Eye (tissue), 1 donor: Measurements from ENCODE around the gene CFAP65.
A peak's percentile ranks its signal among the peaks of the same experiment; 100 is the strongest.

ENCODE experiments used
- DNase-seq: peaks from one replicate; pipeline ENCODE4 v3.0.0-alpha.2; 2015

CFAP65 gene

DNA sequence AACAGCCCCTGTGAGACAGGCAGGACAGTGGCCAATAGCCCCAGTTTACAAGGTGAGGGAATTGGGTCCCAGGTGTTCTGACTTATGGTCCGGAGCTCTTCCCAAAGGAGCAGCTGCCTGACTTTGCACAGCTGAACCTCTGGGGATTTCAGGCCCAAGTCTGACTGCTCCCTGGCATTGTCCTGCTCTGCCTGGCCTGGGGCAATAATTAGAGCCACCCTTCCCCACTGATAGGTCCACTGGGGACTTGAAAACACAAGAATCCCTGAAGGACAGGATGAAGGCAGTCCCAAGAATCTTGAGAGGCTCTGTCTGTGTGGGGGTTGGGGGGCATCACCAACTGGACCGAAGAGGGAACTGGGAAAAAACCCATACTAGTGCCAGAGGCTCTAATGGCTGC is 52.7 kb downstream of the CFAP65 start:
- no peak for DNase-seq

DNA sequence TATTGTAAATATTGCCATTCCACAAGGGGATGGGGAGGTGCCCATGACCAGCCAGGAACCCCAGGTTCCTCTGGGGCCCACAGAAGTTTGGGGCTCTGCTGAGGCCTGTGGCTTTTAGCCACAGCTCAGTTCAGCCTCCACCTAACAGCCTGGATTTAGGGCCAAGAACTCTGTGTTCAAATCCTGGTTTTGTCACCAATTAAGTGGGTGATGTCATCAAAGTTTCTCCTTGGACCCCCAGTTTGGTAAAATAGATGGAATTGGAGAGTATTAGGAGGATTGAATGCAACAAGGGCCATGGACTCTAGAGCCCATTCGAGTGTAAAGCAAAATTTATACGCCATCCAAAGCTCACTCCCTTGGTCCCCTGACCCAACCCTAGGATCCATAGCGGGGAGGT is 53.2 kb downstream of the CFAP65 start:
- DNase-seq = no peak

DNA sequence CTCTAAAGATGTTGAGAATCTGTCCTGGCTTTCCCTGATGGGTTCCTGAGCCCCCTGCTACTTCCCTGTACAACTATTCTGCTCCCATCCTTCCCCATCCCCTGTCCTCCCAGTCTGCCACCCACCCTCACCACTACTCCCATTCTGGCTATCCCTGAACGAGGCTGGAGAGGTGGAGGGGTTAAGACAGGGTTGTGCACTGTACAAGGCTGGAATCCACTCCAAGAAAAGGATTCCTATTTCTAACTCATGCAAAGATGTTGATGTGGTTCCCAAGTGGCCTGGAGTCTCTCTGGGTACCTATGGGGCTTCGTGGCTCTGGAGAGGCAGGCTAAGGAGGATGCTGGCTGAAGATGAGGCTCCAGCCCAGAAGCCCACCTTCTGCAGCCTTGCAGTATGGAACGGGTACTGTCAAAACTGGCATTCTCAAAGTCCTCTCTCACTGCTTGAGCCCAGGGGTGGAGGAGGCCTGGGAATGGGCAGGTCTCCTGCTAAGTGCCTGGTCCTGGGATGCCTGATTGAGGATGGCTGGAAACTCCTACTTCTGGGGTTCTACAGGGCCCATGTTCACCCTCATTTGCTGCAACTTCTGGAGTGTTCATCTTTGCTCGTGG is 55.1 kb downstream of the CFAP65 start:
- no peak for DNase-seq

DNA sequence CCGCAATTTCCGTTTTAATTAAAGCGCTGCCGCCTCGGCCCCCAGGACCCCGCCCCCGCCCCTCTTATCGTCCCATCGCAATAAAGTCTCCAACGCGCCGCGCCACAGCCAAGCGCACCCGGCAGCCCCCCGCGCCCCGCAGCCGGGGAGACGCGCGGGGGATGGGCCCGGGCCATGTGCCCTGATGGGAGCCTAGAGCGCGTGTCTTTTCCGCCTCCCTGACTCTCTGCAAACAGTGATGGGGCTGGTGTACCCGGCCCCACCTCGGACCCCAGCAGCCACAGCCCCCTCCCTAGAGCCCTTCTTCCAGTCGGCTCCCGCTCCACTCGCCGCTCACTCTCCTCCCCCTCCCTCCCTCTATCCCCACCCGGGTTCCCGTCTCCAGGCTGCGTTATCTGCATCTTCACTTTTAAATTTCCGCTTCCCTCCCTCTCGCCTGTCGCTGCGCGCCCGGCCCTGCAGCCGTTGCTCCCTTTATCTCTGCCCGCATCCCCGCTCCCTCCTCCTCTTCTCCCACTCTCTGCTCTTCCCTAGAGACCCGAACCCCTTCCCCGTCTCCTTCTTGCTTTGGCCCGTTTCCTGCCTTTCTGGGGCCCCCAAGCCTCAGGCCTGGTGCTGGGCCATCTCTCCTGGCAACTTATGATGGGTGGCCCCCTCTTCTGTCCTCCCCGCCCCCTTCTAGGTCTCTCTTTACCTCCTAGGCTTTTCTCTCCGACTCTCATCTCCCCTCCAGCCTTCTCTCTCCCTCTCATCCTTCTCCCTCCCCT is 55.8 kb downstream of the CFAP65 start:
- peak; percentile 26 for DNase-seq

DNA sequence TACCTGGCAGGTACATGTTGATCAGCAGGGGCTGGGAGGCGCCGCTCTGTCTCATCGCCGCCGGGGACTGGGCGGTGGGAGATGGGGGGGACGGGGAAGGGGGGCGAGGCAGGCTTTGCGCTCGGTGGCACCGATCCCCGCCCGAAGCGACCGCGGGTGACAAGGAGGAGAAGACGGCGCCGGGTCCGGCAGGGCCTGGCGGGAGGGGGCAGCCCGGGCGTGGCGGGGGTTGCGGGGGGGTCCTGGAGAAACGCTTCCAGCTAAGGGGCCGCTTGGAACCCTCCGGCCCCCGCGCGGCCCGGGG is 56.3 kb downstream of the CFAP65 start, which contains the start of gene FEV:
TSS of gene FEV (minus strand) at position 164 of the 304 bp plus-strand sequence. CDS start at position 55, 109 bp downstream.
- no peak for DNase-seq

DNA sequence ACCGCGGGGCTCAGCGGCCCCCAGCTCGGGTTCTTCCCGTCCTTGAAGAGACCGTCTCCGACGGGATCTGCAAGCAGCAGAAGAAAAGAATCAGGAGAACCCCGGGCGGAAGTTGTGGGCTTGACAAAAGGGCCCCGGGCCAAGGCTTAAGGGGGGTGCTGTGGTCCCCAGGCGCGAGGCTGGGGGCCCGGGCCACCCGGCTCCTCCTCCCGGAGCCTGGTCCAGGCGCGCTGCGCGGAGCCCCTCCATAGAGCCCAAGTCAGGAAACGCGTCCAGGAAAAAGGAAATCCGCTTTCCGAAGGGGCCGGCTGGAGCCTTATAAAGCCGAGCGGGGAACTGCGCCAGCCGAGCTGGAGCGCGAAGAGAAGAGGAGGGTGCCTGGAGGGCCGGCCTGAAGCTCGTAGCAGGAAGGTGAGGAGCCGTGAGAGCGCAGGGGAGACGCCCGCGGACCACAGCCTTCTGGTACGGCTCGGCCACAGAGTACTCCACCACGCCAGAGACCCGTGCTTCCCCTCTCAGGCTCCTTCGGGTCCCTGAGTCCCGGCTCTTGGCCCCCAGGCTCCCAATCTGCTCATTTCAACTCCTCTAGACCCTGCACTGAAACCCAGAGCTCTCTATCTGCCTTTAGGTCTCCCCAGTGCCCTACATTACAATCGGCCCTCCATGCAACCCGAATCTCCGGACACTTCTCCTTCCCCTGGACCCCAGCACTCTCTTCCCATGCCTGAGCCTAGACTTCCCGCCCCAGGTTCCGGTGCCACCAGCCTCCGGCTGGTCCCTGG is 56.9 kb downstream of the CFAP65 start:
- DNase-seq = peak; percentile 62

DNA sequence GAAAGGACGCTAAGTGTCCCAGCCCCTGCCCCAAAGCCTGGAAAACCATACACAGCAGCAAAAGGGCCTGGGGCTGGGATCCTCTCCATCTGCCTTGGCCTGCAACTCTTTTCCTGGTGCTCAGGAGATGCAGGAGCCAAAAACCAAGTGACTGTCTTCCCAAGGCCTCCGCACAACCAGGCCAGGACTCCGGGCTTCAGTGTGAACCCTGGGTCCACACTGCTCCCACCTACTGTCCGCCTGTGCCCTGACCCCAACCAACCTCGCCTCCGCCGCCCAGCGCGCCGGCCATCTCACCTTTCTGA is 57.4 kb downstream of the CFAP65 start:
- DNase-seq = no peak

DNA sequence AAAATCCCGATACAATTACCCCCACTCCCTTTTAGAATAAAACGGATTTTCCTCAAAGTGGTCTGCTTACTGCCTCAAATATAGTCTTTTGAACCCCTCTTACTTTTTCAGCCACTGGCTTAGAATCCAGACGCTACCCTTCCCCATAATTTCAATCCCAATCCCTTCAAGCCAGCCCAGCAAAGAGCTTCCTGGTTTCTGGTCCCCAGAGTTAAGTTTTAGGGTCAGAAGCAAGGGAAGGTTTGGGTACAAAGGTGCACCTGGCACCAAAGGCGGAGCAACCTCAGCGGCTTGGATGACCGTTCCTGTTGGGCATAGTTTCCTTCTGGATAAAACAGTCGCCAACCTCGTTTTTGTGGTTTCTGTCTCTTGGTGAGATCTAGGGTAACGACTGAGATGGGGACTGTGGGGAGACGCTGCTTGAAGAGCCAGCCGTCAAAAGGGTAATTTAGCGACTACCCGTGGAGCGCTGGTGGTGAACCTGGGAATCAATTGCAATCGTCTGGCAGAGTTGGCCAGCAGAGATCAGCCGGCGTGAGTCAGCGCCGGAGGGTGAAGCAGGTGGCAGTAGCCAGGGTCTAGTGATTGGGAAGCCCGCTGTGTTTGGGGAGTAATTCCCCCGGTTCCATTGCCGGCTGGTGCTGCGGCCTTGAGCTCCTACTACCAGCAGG is 57.9 kb downstream of the CFAP65 start:
- DNase-seq = peak; percentile 40

DNA sequence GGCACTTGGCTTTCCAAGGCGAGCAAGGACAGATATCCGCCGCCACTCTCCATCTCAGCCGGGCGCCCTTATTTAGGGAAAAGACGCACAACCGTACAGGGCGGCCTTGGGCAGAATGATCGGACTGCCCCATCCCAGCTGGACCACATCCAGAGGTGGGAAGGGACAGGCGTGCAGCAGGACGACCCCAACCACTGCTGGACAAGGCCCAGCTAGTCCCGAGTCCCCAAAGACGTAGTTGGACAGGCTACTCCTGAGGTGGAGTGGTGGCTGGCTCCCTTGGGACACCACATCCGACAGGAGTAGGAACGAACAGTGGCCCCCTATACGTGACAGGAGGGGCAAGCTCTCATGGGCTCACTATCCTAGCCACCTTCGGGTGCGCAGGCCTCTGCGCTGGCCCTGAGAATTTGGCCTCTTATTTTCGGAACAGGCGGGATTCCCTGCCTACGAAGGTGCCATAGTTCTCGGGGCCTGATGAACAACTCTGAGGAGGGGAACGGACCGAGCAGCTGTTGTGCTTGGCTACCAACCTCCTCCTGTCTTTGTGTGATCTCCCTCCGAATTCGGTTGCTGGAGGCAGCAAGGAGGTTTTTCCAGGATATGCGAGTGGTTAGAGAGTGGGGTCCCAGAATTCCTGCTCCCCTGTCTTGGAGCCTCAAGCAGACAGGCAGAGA is 58.6 kb downstream of the CFAP65 start:
- peak; percentile 33 for DNase-seq

DNA sequence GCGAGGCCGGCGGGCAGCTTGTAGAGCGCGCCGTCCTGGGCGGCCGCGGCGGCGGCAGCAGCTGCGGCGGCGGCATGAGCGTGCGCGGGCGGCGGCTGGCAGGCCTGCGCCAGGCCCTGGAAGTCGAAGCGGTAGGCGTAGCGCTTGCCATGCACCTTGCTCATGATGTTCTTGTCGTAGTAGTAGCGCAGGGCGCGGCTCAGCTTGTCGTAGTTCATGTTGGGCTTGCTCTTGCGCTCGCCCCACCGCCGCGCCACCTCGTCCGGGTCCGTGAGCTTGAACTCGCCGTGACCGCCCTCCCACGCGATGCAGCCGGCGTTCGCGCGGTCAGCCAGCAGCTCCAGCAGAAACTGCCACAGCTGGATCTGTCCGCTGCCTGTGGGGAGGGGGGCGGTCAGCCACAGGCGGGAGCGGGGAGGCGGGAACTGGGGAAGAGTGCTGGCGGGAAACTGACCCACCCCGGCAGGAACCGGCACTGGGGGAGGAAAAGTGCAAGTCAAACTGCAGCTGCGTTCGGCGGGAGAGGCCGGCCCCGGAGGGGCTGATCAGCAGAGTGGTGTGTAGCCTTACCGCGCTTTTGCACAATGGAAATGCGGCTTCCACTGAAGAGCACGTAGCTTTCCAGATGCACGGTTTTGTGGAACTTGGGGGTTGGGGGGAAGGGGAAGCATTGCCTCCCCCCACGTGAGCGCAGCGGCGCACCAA is 59.3 kb downstream of the CFAP65 start:
- DNase-seq = peak; percentile 75

DNA sequence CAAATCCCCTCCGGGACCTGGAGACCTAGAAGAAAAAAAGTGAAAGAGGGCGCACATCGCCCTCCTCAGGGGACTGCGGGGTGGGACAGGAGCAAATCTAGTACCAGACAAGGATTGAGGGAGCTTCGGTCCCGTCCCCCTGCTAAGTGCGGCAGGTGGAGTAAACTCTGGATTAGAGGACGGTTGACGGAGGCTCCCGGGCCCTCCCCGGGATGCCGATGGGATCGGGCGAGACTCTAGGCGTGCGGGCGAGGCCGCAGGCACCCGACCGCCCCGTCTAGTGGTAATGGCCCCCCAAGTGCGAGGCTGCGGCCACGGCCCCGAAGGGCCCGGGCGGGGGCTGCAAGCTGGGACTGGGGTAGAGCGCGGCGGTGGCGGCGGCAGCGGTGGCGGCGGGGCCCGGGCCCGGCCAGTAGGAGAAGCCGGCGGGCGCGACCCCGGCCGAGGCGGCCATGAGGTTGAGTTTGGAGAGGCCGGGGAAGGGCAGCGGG is 59.9 kb downstream of the CFAP65 start:
- peak; percentile 57 for DNase-seq

DNA sequence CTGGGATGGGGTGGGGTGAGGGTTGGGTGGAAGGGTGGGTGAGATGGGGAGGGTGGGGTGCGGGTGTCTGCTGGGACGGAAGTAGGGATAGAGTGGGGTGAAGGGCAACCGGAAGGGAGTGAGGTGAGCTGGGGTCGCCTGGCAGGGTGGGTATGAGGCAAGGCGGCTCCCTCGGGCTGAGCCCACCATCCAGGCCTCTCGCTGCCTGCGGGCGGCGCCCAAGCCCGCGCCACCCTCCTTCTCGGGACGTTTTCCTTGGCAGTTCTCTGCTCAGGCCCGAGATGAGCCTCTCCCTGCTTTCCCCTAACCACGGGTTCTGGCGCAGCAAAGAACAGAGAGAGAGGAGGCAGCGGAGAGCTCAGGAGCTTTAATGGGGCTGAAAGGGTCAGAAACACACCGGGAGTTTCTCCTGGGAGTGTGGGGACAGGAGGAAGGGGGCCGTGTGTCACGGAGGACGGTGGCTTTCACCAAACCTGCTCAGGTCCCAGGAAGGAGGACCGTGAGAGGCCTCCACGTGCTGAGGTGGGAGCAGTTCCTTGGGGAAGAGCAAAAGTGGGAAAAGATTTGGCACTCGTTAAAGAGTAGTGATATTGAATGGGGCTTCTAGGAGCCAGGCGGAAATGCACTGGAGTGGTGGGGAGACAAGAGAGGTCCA is 60.5 kb downstream of the CFAP65 start:
- peak; percentile 30 for DNase-seq

DNA sequence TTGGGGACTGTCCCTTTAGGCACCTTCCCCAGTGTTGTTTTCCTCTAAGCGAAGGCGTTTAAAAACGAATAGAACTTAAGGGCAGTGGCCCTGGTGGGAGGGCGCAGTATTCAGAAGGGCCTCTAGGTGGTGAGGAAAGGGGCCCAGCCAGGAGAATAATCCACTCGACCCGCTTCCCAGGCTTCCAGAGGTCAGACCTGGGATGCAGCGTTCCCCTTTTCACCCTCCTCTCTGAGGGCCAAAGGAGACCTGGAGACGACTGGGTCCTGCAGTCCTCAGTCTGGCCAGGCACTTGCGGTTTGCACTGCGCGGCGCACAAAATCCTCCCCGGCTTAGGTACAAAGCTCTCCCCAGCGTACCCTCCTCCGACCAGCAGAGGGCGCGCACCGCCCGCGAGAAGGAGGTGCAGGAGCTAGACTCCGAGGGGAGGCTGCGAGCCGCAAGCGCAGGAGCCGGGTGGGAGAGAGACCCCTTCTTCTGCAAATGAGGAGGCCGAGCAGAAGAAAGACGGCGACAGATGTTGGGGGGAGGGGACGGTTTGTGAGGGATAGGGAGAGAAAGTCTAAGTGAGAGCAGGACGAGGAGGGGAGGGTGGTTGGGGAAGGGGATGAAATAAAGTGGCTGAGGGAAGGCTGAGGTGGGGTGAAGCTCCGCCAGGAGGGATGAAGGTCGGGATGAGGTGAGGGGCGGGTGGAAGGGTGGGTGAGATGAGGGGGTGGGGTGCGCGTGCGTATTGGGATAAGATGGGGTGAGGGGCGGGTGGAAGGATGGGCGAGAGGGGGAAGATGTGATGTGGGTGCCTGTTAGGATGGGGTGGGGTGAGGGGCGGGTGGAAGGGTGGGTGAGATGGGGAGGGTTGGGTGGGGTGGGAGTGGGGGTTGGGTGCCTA is 61.2 kb downstream of the CFAP65 start:
- peak; percentile 95 for DNase-seq

DNA sequence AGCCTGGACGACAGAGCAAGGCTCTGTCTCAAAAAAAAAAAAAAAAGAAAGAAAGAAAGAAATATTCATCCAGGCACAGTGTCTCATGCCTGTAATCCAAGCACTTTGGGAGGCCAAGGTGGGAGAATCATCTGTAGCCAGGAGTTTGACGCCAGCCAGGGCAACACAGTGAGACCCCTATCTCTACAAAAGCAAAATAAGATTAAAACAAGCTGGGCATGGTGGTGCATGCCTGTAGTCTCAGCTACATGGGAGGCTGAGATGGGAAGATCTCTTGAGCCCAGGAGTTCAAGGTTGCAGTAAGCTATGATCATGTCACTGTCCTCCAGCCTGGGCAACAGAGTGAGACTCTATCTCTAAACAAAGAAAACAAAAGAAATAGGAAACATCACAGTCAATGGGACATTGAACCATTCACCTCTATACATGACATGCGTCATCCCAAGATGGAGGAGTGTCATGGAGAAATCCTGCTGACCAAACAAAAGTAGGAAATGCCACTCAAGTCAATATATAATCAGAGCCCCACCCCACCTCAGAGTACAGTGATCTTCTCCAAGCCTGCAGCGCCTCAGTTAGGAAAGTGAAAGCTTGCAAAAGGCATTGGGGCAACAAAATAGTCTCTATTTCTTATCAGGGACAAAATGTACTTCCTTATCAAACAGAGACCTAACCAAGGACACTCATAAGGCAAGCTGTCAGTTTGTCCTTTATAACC is 66.1 kb downstream of the CFAP65 start:
- no peak for DNase-seq

DNA sequence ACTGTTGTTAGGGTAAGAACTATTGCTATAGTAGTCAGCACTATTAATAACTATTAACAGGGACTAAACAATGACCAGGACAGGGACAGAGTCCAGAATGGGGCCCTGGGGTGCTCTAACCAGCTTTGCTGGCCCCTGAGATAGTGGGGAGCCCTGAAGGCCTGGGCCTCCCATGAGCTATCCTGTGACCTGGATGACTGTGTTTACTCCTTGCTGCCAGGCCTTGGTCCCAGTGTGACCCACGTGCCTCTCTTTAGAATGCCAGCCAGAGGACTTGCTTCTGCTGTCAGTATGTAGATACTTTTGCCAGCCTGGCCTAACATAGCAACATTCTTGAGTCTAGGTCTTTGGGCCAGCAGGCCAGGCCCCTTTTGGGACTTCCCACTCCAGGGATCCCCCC is 70.4 kb downstream of the CFAP65 start:
- no peak for DNase-seq

DNA sequence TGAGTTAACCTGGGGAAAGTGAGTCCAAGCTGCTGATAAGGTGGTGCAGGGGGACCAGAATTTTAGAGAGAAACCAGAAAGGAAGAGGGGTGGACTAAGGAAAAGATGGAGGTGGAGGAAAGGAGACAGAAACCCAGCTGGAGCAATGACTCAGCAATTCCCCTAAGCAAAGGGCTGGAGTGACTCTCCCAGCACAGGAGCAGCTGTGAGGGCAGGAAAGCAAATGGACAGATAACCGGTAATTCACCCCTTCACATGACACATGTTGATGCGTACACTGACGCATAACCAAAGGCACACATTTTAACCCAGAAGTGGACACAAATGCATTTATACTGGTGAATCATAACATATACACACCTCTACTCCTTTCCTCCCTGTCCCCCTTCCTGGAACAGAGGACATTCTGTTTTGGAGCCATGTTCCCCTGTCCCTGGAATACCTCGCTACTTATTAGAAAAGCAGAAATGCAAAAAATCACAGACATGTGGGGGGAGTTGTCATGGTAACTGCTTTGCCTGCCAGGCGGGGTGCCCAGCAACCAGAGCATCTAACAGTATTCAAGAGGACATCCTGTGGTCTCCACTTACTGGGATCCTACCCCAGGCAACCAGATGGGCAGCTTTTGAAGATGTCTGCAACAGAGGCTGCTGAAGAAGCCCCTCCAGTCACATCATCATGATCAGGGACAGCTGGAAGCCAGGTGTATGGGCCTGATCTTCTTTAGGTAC is 77.1 kb downstream of the CFAP65 start:
- peak; percentile 76 for DNase-seq

DNA sequence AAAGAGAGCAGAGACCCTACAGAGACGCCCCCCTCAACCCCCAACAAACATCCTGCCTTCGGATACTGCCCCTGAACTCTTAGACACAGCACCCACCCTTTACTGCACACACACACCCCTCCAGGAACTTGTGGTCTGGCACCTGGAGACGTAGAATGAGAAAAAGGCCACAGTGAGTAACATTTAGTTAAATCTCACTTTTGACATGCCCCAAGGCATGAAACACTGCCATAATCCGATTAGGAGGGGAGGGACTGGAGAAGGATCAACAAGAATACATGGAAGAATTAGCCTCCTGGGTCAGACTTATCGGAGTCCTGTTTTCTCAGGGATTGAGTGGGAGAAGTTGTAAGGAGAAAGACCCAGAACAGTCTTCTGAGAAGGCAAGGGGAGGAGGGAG is 77.7 kb downstream of the CFAP65 start:
- DNase-seq = peak; percentile 58

DNA sequence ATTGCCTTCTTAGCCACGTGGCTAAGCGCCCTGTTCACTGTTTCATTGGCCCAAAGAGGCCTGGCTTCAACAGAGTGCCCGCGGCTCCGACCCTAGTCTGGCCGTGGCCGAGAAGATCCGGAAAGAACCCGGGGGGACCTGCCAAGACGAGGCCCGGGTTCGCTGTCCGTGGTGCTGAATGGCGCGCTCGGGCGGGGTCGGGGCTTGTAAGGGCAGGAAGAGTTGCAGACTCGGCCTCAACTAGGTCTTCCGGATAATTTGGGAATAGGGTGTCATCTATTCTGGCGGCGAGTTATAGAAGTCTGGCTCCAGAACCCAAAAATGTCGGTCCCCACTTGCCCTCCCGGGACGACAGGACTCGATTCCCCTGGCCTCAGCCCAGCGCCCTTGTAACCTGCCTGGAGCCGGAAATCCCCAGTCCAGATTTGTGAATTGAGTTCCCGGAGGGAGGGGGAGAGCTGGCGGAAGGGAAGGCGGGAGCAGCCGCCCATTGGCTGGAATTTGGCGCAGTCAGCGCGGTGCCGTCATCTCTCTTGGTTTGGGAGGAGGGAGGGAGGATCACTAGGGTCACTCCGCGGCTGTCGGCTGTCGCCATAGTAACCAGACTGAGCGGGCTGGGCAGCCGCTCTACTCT is 78.3 kb downstream of the CFAP65 start:
- peak; percentile 96 for DNase-seq
